HUDEP-2 (cell line): ENCODE measurements around the gene IFITM1.

ENCODE experiments used
- DNase-seq, 76 experiments: peaks; one replicate each; lab custom pipeline; 2025; ENCODE audit not compliant: unreplicated experiment in 76 of 76; lab: John Stamatoyannopoulos, UW

The IFITM1 gene

DNA sequence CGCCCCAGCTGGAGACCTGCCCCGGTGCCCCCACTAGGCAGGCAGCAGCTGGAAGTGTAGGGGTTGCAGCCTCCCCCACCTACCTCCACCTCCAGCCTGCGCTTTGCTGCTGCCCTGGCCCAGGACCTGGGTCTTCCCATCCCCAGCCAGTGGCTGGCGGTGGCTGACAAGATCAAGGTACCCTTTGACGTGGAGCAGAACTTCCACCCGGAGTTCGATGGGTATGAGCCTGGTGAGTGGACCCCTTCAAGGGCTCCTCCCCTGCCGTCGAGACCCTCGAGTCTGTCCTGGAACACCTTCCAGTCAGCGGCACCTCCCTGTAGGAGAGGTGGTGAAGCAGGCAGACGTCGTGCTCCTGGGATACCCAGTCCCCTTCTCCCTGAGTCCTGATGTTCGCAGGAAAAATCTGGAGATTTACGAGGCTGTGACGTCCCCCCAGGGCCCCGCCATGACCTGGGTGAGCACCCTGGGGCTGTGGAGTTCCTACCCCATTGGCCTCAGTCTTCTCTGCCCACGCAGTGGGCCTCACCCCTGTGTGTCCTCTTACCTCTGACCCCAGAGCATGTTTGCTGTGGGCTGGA is 20.5 kb upstream of the IFITM1 start:
- DNase-seq, result no peak

GRCh38 chr11:293852-294661 is 19.8 kb upstream of the IFITM1 start:
- no peak for DNase-seq

GRCh38 chr11:294780-295179 is 19.1 kb upstream of the IFITM1 start:
- no peak for DNase-seq

DNA sequence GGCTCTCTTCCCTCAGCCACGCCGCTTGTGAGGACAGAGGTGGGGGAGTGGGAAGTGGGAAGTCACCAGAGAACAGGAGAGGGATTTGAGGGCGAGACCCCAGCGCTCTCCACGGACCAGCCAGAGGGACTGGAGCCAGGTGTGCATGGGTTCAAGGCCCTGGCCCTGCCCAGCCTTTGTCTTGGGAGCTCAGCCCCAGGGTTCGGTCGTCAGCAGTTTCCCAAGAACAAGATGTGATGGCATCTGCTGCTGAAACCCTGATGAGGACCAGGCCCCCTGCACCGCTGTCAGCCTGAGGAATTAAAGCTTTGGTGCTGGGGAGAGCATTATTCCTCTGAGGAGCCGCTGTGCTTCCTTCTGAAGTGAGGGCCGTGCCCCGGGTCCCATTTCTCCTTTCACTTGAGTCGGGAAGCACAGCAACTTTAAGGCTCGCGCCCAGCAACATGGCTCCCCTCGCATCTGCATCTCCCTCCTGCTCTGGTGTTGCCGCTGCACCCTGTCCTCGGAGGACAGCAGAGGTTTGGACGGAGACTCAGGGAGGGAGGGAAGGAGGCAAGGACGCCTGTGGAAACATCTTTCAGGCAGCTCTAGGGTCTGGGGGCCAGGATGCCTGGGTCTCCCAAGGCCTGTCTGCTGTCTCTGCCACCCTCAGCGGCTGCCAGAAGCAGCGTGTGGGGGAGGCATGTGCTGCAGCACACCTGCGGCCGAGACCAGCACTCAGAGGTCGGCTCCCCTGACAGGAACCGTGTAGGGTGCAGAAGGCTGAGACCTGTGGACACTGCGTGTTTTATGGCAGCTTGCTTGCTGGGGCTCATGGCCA is 18.3 kb upstream of the IFITM1 start:
- no peak for DNase-seq

GRCh38 chr11:296171-297050 is 17.4 kb upstream of the IFITM1 start:
- no peak for DNase-seq

DNA sequence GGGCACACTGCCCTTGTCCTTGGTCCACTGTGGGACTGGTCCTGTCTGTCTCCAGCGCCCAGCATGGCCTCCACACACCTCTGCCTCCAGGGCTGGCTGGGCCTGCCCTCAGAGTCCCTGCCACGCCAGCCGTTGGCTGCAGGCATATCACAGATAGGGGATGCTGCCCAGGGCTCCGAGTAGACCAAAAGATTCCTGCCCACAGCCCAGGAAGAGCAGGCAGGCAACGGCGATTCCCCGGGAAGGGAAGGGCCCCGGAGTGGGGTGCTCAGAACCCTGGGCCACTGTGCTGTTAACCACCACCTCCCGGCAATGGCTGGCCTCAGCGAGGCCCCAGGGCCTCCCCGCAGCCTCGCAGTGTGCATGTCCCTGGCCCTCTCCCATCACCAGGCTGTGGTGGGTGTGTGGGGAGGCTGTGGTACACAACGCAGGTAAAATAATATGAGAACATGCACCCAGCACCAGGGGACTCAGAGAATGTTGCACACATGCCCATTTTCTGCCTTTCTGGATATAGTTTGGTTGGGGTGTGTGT is 16.7 kb upstream of the IFITM1 start:
- DNase-seq, result no peak

DNA sequence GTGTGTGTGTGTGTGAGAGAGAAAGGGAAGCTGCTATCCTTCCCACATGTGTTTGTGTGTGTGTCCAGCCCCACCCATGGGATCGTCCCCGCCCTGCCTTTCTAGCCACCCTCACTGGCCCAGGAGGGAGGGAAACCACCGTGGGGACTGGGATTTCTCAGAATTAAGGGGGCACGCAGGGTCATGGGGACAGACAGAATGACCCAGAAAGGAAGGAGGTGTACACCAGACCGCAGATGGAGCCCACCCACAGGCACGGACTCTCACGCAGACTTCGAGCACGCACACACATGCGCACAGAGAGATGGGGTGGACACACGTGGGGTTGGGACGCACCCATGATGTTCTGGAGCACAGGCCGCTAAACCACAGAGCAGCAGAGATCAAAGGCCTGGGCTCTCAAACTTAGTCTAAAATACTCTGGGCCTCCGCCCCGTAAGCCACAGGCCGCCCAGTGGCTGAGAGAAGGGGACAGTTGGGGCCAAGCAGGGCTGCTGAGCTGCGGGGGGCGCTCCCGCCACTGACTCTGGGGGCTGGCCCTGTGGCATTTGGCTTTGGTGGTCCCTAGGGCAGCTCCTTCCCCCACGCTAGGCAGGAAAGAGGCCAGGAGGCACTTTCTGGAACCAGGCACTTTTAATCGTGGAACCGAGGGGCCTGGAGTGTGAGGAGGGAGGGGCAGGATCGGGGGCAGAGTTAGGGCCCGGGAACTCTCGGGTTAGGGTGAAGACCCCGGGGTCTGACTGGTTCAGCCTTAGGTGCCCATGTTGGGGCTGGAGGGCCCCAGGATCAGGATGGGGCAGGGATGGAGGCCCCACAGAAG is 16.0 kb upstream of the IFITM1 start:
- no peak for DNase-seq

DNA sequence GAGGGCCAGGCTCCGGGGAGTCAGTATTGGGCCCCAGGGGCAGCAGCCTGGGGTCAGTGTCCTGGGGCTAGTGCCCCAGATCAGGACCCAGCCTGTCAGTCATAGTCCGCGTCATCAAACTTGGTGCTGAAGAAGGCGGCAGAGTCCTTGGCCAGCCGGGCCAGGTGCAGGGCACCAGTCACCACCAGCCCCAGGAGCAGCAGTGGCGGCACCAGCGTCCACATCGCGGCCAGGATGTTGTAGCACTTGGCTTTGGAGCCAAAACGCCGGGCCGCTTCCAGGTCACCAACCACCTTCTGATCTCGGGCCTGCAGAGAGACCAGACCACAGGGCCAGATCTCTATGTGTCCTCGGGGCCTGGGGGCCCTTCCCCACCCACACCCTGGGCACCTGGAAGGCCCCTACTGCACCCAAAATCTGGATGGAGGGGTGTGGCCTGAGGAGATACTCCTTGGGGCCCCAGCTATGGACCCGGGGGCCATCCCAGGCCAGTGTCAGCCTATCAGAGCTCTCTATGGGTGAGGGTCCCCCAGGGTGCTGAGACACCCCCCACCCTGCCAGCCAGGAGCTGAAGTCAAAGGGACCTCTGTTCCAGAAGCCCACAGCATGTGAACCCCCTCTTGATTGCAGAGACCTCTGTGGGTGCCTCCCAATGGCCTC is 15.3 kb upstream of the IFITM1 start:
- DNase-seq, result no peak

GRCh38 chr11:299081-299891 is 14.6 kb upstream of the IFITM1 start, which contains the start of gene IFITM5:
Gene IFITM5, minus strand, starts transcription at chr11:299526. Its CDS starts 36 bp downstream, at chr11:299490.
- DNase-seq, result no peak

DNA sequence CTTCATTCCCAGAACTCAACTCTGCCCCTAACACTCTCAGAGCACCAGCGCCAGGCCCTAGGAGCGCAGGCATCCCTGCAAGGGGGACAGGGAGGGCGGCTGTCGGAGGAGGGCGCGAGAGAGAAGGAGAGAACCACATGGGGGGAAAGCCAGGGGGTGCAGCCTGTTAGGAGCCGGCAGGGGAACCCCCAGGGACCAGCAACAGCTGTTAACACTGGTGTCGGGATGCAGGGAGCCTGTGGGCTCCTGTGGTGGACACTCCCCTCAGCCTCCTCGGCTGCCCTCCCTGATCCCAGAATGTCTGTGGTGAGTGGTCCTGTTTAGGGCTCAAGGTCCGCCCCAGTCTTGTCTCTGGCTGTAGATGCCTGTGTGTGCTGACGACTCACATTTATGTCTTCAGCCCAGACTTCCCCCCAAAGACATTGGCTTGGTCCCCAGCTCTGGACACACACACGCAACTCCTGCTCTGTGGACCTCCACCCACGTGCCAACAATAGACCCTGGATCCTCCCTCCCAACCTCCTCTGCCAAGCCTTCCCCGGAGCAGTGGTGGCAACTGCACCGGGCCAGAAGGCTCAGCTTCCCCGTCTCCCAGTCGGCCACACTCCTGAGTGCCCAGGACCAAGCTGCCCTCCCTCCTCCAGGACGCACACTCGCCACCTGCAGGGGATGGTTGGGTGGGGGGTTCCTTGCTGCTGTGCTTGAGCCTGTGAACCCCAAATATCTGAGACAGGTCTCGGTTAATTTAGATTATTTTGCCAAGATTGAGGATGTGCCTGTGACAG is 13.7 kb upstream of the IFITM1 start:
- DNase-seq, result no peak

DNA sequence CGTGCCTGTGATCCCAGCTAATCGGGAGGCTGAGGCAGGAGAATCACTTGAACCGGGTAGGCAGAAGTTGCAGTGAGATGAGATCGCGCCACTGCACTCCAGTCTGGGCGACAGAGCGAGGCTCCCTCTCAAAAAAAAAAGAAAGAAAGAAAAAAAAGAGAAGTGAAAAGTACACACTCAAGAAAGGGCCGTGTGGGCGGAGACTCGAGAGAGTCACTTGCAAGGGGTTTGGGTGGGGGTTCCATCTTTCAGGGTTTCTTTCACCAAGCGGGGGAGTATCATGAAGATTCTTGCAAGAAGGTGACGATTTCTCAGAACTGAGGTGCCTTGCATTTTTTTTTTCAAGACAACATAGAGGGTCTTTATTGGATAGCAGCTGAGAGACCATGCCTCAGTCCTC is 10.5 kb upstream of the IFITM1 start:
- DNase-seq, result no peak

GRCh38 chr11:304061-304506 is 9.8 kb upstream of the IFITM1 start:
- no peak for DNase-seq

- DNase-seq, result peak in 47 of 76 experiments; percentile 6 to 63 (median 32)
Observed at GRCh38 chr11:304915-305843, 8.7 kb upstream of the IFITM1 start.

DNA sequence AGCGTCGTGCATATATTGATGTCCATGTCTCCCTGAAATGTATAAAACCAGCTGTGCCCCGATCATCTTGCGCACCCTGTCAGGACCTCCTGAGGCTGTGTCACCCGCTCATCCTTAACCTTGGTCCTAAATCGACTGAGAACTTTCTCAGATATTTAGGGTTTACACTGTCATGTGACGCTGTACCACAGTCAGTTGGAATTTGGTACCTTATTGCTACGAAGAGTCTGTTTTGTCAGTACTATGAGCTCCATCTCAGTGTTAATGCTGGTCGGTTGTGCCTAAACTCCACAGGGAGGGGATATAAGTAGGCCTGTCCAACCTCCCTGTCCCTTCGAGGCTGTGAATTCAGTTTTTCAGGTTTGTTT is 8.0 kb upstream of the IFITM1 start:
- no peak for DNase-seq

DNA sequence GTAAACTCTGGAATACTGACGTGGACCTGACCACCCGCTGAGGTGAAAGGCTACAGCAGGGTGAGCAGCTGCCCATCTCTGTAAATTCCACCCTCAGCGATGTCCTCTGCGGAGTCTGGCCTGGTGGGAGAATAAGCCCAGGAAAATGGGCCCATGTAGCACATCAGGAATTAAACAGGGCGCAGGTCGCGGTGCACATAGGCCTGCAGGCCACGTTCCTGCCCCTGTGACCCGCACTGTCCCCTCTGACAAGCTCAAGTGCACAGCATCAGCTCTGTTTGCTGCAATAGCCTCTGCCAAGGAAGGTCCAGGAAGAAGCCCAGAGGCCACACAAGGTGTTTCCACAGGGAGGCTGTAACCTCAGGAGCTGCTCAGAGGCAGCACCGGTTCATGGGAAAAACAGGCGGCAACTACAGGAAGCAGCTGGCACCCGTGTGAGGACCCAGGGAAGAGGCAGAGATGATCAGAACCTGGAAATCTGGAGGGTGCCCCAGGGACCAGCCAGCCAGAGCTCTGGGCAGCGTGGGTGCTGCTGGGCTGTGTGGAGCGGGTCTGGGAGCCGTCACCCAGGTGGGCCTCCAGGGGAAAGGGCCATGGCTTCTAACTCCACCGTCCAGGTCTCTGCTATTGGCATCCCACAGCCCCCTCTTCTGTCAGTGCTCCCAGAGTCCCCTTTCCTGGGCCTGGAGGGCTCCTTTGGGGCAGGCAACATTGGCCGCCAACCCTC is 7.0 kb upstream of the IFITM1 start:
- DNase-seq, result no peak
